Aorta (tissue), 5 donors: ENCODE data around the gene BCAS4. TPM values are rescaled to one million over a fixed set of nuclear protein-coding genes. Genes with fewer than 3 reads are reported as not detected.

Source experiments
- ATAC-seq: fragments of 200-7000 bp; cut with Tn5 transposase; one replicate; pipeline ENCODE4 v1.9.1; 2022; ENCODE audit warnings: moderate library complexity; ENCODE audit not compliant: low FRiP score
- DNase-seq, 2 donors: peaks; one replicate each; pipeline ENCODE4 v3.0.0-alpha.2; 2020
- H3K27ac ChIP-seq, 2 donors: one replicate each; pipeline ENCODE4 v1.5.1; 2013; ENCODE audit warnings: low read length in 2 of 2, mild to moderate bottlenecking in 2 of 2, moderate library complexity in 2 of 2, control low read depth in 1 of 2, inconsistent platforms in 1 of 2, low read depth in 1 of 2
- H3K27me3 ChIP-seq, 2 donors: one replicate each; pipeline ENCODE4 v1.6.1; 2013; ENCODE audit warnings: control low read depth in 1 of 2, low read length in 1 of 2, mild to moderate bottlenecking in 1 of 2, moderate library complexity in 1 of 2; ENCODE audit not compliant: insufficient read depth in 2 of 2, control insufficient read depth in 1 of 2
- H3K36me3 ChIP-seq, 2 donors: one replicate each; pipeline ENCODE4 v1.6.1; 2013; ENCODE audit warnings: control low read depth in 1 of 2, low read length in 1 of 2, mild to moderate bottlenecking in 1 of 2; ENCODE audit not compliant: insufficient read depth in 2 of 2, control insufficient read depth in 1 of 2
- H3K4me1 ChIP-seq, 2 donors: one replicate each; pipeline ENCODE4 v1.6.1; 2013; ENCODE audit warnings: low read length in 2 of 2, control low read depth in 1 of 2, mild to moderate bottlenecking in 1 of 2, moderate library complexity in 1 of 2; ENCODE audit not compliant: insufficient read depth in 2 of 2, control insufficient read depth in 1 of 2
- H3K4me3 ChIP-seq, 2 donors: one replicate each; pipeline ENCODE4 v1.5.1; 2013; ENCODE audit warnings: low read length in 2 of 2, control low read depth in 1 of 2, mild to moderate bottlenecking in 1 of 2
- H3K9me3 ChIP-seq: one replicate; pipeline ENCODE4 v1.6.1; 2013; ENCODE audit warnings: mild to moderate bottlenecking, low read length; ENCODE audit not compliant: control insufficient read depth
- WGBS, 2 donors: extraction: QIAGEN DNeasy Blood & Tissue Kit; methylation state at CpG; one replicate each; pipeline ENCODE4 v1.1.7; 2013; 5-methylcytosine and 5-hydroxymethylcytosine counted together
- intact Hi-C, 2 donors: fragments of 100-400 bp; cut with DNase I; formaldehyde crosslinking; loops; one replicate each; pipeline versions ENCODE4 v1.14.2 to v1.15.0; 2022
- polyA plus RNA-seq, 2 donors: library from polyadenylated mRNA; stranded (reverse); fragments of 200-250 nt; gene quantifications; one replicate each; pipeline ENCODE4 v1.2.3, GENCODE V29; 2013
- total RNA-seq, 2 donors: library from RNA; stranded (reverse); fragmentation: NEBNext Ultra II Directional; extraction: Animal tissue kit (Norgen Biotek cat#: 25700); gene quantifications; one replicate each; pipeline ENCODE4 v1.2.1, GENCODE V29; 2021
- donor health status: healthy with polysubstance abuse.
- donor health status: Bipolar disorder and iron deficiency.
- donor health status: DM: no; HTN: no; CAD: no.
- donor health status: DM: no; HTN: no; CAD: no.
- donor health status: DM: yes; HTN: yes; CAD: no.

The BCAS4 gene
- total and polyA plus RNA-seq, 4 donors: 4.9 to 9.7 (median 7.4) TPM

DNA sequence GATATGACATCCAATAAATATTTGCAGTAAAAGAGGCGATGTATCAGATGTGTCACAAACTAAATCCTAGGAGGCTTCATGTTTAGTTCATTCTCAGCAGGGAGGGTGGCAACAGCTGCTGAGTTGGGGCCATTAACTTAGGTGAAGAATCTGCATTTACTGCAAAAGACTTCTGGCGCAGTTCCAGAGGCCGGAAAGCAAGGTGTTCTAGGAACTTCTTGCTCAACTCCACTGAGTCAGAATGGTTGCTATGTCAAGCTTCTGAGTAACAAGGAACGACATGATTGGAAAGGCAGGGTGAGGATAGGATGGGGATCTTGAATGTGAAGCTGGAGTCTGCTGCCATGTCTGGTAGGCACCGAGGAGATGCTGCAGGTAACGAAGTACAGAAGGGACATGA is 124.7 kb downstream of the BCAS4 start:
- H3K4me1 ChIP-seq: peaks cover 2 to 9% of the 10 kb centered on the region in 2 donors
- H3K9me3 ChIP-seq: no peaks in the 10 kb centered on the region
- no peak overlapping the region for H3K27ac ChIP-seq
- intact Hi-C loops: no loop called here
- H3K4me3 ChIP-seq: no peak overlapping the region
- ATAC-seq (no peak), DNase-seq (peak; percentile 63 to 84)
- no peaks in the 10 kb centered on the region for H3K27me3 ChIP-seq
- H3K36me3 ChIP-seq: no peaks in the 10 kb centered on the region
- 65 to 68% methylated on average over 6 of the region's 6 CpGs for WGBS, 2 donors

DNA sequence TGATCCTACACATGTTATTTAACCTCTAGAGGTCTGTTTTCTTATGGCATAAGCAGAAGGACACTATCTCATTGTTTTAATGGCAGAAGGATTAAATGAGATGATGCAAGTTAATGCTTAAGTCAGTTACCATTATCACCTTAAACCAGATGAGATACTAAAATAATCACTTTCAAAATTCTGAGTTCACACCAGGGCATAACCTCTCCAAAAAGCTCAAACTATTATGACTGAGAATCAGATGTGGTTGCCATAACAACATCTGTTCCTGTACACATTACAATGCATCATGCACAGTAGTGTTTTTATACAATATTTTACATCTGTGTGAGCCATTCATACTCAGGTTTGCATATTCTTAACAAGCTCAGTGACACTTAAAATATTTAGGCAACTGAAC is 126.1 kb downstream of the BCAS4 start:
- H3K4me1 ChIP-seq: peaks cover 2 to 12% of the 10 kb centered on the region in 2 donors
- no peaks in the 10 kb centered on the region for H3K9me3 ChIP-seq
- intact Hi-C loops: no loop called here
- H3K27ac ChIP-seq: no peak overlapping the region
- H3K27me3 ChIP-seq: no peaks in the 10 kb centered on the region
- H3K4me3 ChIP-seq: no peak overlapping the region
- ATAC-seq: no peak
- no peak for DNase-seq
- H3K36me3 ChIP-seq: no peaks in the 10 kb centered on the region

- H3K27me3 ChIP-seq: no peaks in the 10 kb centered on the region
- H3K4me1 ChIP-seq: peaks cover 2 to 9% of the 10 kb centered on the region in 2 donors
- H3K36me3 ChIP-seq: no peaks in the 10 kb centered on the region
- H3K9me3 ChIP-seq: no peaks in the 10 kb centered on the region
- DNase-seq (no peak), ATAC-seq (no peak)
- 57 to 61% methylated on average over 8 of the region's 8 CpGs for WGBS, 2 donors
- intact Hi-C loops: no loop called here
- H3K4me3 ChIP-seq: no peak overlapping the region
- H3K27ac ChIP-seq: peak overlapping the region in 1 of 2 donors; percentile 33
These were observed 127.1 kb downstream of the BCAS4 start for GRCh38 chr20:50921803-50922501.

DNA sequence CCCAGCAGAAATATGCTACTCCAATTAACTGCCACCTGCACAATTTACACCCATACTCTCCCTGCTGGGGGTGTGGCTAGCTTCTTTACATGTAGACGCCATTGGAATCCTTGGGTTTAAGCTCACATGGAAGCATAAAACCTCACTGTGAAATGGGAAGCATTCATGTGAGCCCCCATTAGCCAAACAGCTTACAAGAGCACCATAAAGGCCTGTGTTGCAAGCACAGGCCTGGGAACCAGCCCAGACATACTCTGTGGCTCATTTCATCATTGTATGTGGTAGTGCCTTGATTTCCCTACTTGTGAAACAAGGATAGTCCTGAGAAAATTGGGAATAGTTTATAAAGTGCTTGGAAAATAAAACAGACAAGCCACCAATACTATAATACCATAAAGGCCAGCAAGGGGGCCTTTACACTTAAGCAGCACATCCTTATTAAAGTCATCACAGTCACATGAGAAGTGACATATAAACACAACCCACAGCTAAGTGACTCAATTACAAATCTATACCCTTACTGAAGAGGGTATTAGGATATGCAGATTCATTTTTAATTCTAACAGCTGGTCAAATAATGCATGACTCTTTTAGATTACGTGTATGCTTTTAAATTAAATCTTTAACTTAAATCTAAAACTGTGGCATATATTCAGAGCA is 129.5 kb downstream of the BCAS4 start:
- 44 to 46% methylated on average over 2 of the region's 2 CpGs for WGBS, 2 donors
- Histone ChIP-seq H3K4me3 (no peak overlapping the region), H3K27me3 (no peaks in the 10 kb centered on the region), H3K4me1 (peaks cover 2 to 6% of the 10 kb centered on the region in 2 donors), H3K9me3 (no peaks in the 10 kb centered on the region), H3K36me3 (no peaks in the 10 kb centered on the region), H3K27ac (no peak overlapping the region)
- ATAC-seq (no peak), DNase-seq (no peak)
- intact Hi-C loops: no loop called here

GRCh38 chr20:50926530-50926929 is 131.7 kb downstream of the BCAS4 start:
- WGBS, 2 donors: 14 to 16% methylated on average over 1 of the region's 1 CpG
- Histone ChIP-seq H3K27ac (no peak overlapping the region), H3K4me1 (peaks cover 2 to 6% of the 10 kb centered on the region in 2 donors), H3K4me3 (no peak overlapping the region), H3K36me3 (no peaks in the 10 kb centered on the region), H3K9me3 (no peaks in the 10 kb centered on the region), H3K27me3 (no peaks in the 10 kb centered on the region)
- ATAC-seq (no peak), DNase-seq (no peak)
- intact Hi-C loops: loop anchor here in 1 of 2 donors (5.0 kb wide), 1 partner anchor 129 kb away; the partner anchor contains the start of gene BCAS4

Other genes starting within 250 kb of the BCAS4 start
- 1 to 10 TPM; 3.4 to 8.0 TPM for gene RIPOR3, start 103.5 kb upstream of the BCAS4 start, total RNA-seq
- 1 to 10 TPM in 1 of 2 donors, under 1 TPM in 1; 0.23 to 1.1 TPM for gene RIPOR3, start 103.5 kb upstream of the BCAS4 start, polyA plus RNA-seq
- 1 to 10 TPM; 1.2 to 2.6 TPM for gene PARD6B, start 63.5 kb upstream of the BCAS4 start, total RNA-seq
- gene PARD6B, start 63.5 kb upstream of the BCAS4 start, polyA plus RNA-seq: 1 to 10 TPM in 1 of 2 donors, under 1 TPM in 1; 0.92 to 2.1 TPM
- 10 to 100 TPM; 48.1 to 61.4 TPM for gene ADNP, start 136.4 kb downstream of the BCAS4 start, total RNA-seq
- 10 to 100 TPM in 1 of 2 donors, 1 to 10 TPM in 1; 9.4 to 29.8 TPM for gene ADNP, start 136.4 kb downstream of the BCAS4 start, polyA plus RNA-seq
- gene DPM1, start 163.5 kb downstream of the BCAS4 start, total RNA-seq: 10 to 100 TPM; 29.6 to 35.8 TPM
- 10 to 100 TPM; 54.5 to 59.0 TPM for gene DPM1, start 163.5 kb downstream of the BCAS4 start, polyA plus RNA-seq
- 1 to 10 TPM; 2.7 to 3.2 TPM for gene MOCS3, start 163.8 kb downstream of the BCAS4 start, total RNA-seq
- 1 to 10 TPM; 1.0 to 2.6 TPM for gene MOCS3, start 163.8 kb downstream of the BCAS4 start, polyA plus RNA-seq
- gene KCNG1, start 228.0 kb downstream of the BCAS4 start, total RNA-seq: under 1 TPM in 1 of 2 donors, not detected in 1; 0.39 TPM
- under 1 TPM in 1 of 2 donors, not detected in 1; 0.10 TPM for gene KCNG1, start 228.0 kb downstream of the BCAS4 start, polyA plus RNA-seq